Right lobe of liver (tissue), 6 donors: Measurements from ENCODE around the gene DNAH1. TPM values are rescaled to one million over a fixed set of nuclear protein-coding genes. Genes with fewer than 3 reads are reported as not detected.

Source experiments
- ATAC-seq, 4 donors: fragments of 200-7000 bp; cut with Tn5 transposase; one replicate each; pipeline ENCODE4 v1.9.1; 2020; ENCODE audit warnings: mild to moderate bottlenecking in 4 of 4, moderate library complexity in 4 of 4
- DNase-seq, 3 donors: peaks; one replicate each; pipeline ENCODE4 v3.0.0-alpha.2; 2020
- H3K27ac ChIP-seq, 3 donors: fragments of 200-600 bp; one replicate each; pipeline ENCODE4 v1.8.0; 2022
- H3K27me3 ChIP-seq, 2 donors: fragments of 200-600 bp; one replicate each; pipeline ENCODE4 v1.8.0; 2022
- H3K36me3 ChIP-seq, 4 donors: fragments of 200-600 bp; sonication (generic) in 1 of 4; one replicate each; pipeline versions ENCODE4 v1.5.1 to v1.8.0; 2017 to 2022; ENCODE audit warnings: control low read depth in 1 of 4
- H3K4me1 ChIP-seq, 4 donors: fragments of 200-600 bp; sonication (generic) in 1 of 4; one replicate each; pipeline versions ENCODE4 v1.5.1 to v1.8.0; 2017 to 2022; ENCODE audit warnings: control low read depth in 1 of 4
- H3K4me3 ChIP-seq, 3 donors: fragments of 200-600 bp; one replicate each; pipeline ENCODE4 v1.8.0; 2022
- H3K9me3 ChIP-seq, 4 donors: fragments of 200-600 bp; sonication (generic) in 1 of 4; one replicate each; pipeline versions ENCODE4 v1.5.1 to v1.8.0; 2017 to 2022; ENCODE audit warnings: control low read depth in 1 of 4
- CTCF ChIP-seq, 4 donors: fragments of 200-600 bp in 3 of 4; fragments of 450-650 bp in 1 of 4; IDR thresholded peaks; one replicate each; pipeline versions ENCODE4 v1.5.1 to v1.8.0; 2016 to 2022; ENCODE audit warnings: antibody characterized with exemption in 4 of 4, mild to moderate bottlenecking in 2 of 4
- POLR2A ChIP-seq: fragments of 450-650 bp; IDR thresholded peaks from one replicate; pipeline ENCODE4 v1.6.1; 2017; ENCODE audit warnings: antibody characterized with exemption, mild to moderate bottlenecking
- WGBS: methylation state at CpG from one replicate; pipeline ENCODE4 v1.1.6; 2018; ENCODE audit warnings: low coverage, low lambda C conversion rate; ENCODE audit not compliant: insufficient coverage; ENCODE audit errors: missing lambda C conversion rate; 5-methylcytosine and 5-hydroxymethylcytosine counted together
- intact Hi-C, 2 donors: fragments of 100-400 bp; cut with DNase I; formaldehyde crosslinking; loops; one replicate each; pipeline versions ENCODE4 v1.11.2 to v1.14.1; 2022
- total RNA-seq, 6 experiments: library from RNA; depleted of rRNA in 2 of 6; stranded (reverse); fragments of >200 nt in 2 of 6; fragmentation: NEBNext Ultra II Directional in 3 of 6; extraction: Animal tissue kit (Norgen Biotek cat#: 25700) in 3 of 6; gene quantifications; one replicate each; pipeline versions ENCODE4 v1.1.0 to v1.2.4, GENCODE V29; 2016 to 2023
- donor health status: DM: no; HTN: yes; CAD: no.
- donor health status: DM: no; HTN: no; CAD: no.
- donor health status: DM: no; HTN: no; CAD: no.
- donor health status: DM: no; HTN: yes; CAD: no.
- donor health status: DM: no; HTN: yes; CAD: no.

Gene DNAH1
- total RNA-seq, 6 experiments from 2014 or later, result 1.6 to 11.2 (median 8.1) TPM

- intact Hi-C loops, result no loop called here
Observed at GRCh38 chr3:52398670-52399081, 82.6 kb downstream of the DNAH1 start.

GRCh38 chr3:52399131-52399530, 83.0 kb downstream of the DNAH1 start:
- Histone ChIP-seq H3K4me1 (no peaks in the 10 kb centered on the region), H3K4me3 (no peak overlapping the region), H3K27ac (no peak overlapping the region), H3K36me3 (peaks cover 0 to 35% (median 16%) of the 10 kb centered on the region in 4 donors), H3K9me3 (no peaks in the 10 kb centered on the region), H3K27me3 (no peaks in the 10 kb centered on the region)
- ATAC-seq, result no peak
- WGBS, result no CpG with 5 or more reads among the region's 4 CpGs
- DNase-seq, result peak in 1 of 3 donors; percentile 27
- intact Hi-C loops, result no loop called here
- TF ChIP-seq POLR2A (no peak), CTCF (IDR thresholded peaks at IDR 0.05) (no peak)

More at GRCh38 chr3:52398670-52399081, 82.6 kb downstream of the DNAH1 start:
- WGBS, result 89% methylated on average over 3 of the region's 5 CpGs
- H3K27me3 ChIP-seq, result no peaks in the 10 kb centered on the region
- no peaks in the 10 kb centered on the region for H3K9me3 ChIP-seq
- no peak overlapping the region for H3K4me3 ChIP-seq
- DNase-seq (peak in 1 of 3 donors; percentile 30), ATAC-seq (no peak)
- H3K27ac ChIP-seq, result no peak overlapping the region
- peaks cover 0 to 31% (median 14%) of the 10 kb centered on the region in 4 donors for H3K36me3 ChIP-seq
- H3K4me1 ChIP-seq, result no peaks in the 10 kb centered on the region
- TF ChIP-seq POLR2A, result no peak
- no peak for TF ChIP-seq CTCF (IDR thresholded peaks at IDR 0.05)

- Histone ChIP-seq H3K4me1 (no peaks in the 10 kb centered on the region), H3K4me3 (no peak overlapping the region), H3K27ac (no peak overlapping the region), H3K27me3 (no peaks in the 10 kb centered on the region), H3K36me3 (peaks cover 0 to 40% (median 20%) of the 10 kb centered on the region in 4 donors), H3K9me3 (no peaks in the 10 kb centered on the region)
- DNase-seq (peak in 1 of 3 donors; percentile 29), ATAC-seq (no peak)
- TF ChIP-seq CTCF (IDR thresholded peaks at IDR 0.05) (no peak), POLR2A (no peak)
- intact Hi-C loops, result no loop called here
- WGBS, result 100% methylated on average over 2 of the region's 6 CpGs
Observed at GRCh38 chr3:52399593-52399992, 83.5 kb downstream of the DNAH1 start.

- no CpG with 5 or more reads among the region's 10 CpGs for WGBS
- Histone ChIP-seq H3K27me3 (no peaks in the 10 kb centered on the region), H3K27ac (no peak overlapping the region), H3K9me3 (no peaks in the 10 kb centered on the region), H3K4me3 (no peak overlapping the region), H3K4me1 (no peaks in the 10 kb centered on the region), H3K36me3 (peaks cover 0 to 46% (median 25%) of the 10 kb centered on the region in 4 donors)
- intact Hi-C loops, result no loop called here
- ATAC-seq (no peak), DNase-seq (peak in 1 of 3 donors; percentile 39)
- TF ChIP-seq CTCF (IDR thresholded peaks at IDR 0.05) (no peak), POLR2A (no peak)
Observed at GRCh38 chr3:52400275-52400793, 84.2 kb downstream of the DNAH1 start.
